Spleen (tissue), 11 donors: Measurements from ENCODE around the gene OBSCN. TPM values are rescaled to one million over a fixed set of nuclear protein-coding genes. Genes with fewer than 3 reads are reported as not detected.

Experiments
- DNase-seq: peaks from one replicate; pipeline ENCODE4 v3.0.0-alpha.2; 2020
- H3K27ac ChIP-seq, 8 donors: fragments of 200-600 bp; sonication (generic) in 7 of 8; 1 replicate in 4 of 8; 2 replicates in 4 of 8; pipeline versions ENCODE4 v1.5.0 to v1.8.0; 2016 to 2021; ENCODE audit warnings: inconsistent platforms in 4 of 8, mild to moderate bottlenecking in 4 of 8, moderate library complexity in 1 of 8
- H3K27me3 ChIP-seq, 7 donors: fragments of 200-600 bp; sonication (generic) in 6 of 7; replicated peaks in 1 of 7; 1 replicate in 4 of 7; 2 replicates in 3 of 7; pipeline versions ENCODE4 v1.5.0 to v1.8.0; 2016 to 2021; ENCODE audit warnings: inconsistent platforms in 3 of 7, mild to moderate bottlenecking in 1 of 7
- H3K36me3 ChIP-seq, 6 donors: fragments of 200-600 bp; sonication (generic) in 5 of 6; 1 replicate in 4 of 6; 2 replicates in 2 of 6; pipeline versions ENCODE4 v1.5.0 to v1.8.0; 2016 to 2021; ENCODE audit warnings: inconsistent platforms in 2 of 6
- H3K4me1 ChIP-seq, 6 donors: fragments of 200-600 bp; sonication (generic) in 5 of 6; 1 replicate in 3 of 6; 2 replicates in 3 of 6; pipeline versions ENCODE4 v1.5.0 to v1.8.0; 2016 to 2021; ENCODE audit warnings: inconsistent platforms in 3 of 6
- H3K4me3 ChIP-seq, 8 donors: fragments of 200-600 bp; sonication (generic) in 7 of 8; 1 replicate in 4 of 8; 2 replicates in 4 of 8; pipeline versions ENCODE4 v1.5.0 to v1.8.0; 2016 to 2021; ENCODE audit warnings: inconsistent platforms in 4 of 8, mild to moderate bottlenecking in 4 of 8, moderate library complexity in 2 of 8
- H3K9me3 ChIP-seq, 8 donors: fragments of 200-600 bp; sonication (generic) in 7 of 8; 1 replicate in 4 of 8; 2 replicates in 4 of 8; pipeline versions ENCODE4 v1.5.0 to v1.8.0; 2016 to 2021; ENCODE audit warnings: inconsistent platforms in 4 of 8
- CTCF ChIP-seq, 11 experiments: fragments of 200-600 bp in 7 of 11; fragments of 450-650 bp in 4 of 11; sonication (generic) in 4 of 11; IDR thresholded peaks in 8 of 11; conservative IDR thresholded peaks in 3 of 11; 1 replicate in 7 of 11; 2 replicates in 4 of 11; pipeline versions ENCODE4 v1.4.0 to v1.8.0; 2016 to 2021; ENCODE audit warnings: antibody characterized with exemption in 11 of 11, inconsistent platforms in 4 of 11, mild to moderate bottlenecking in 1 of 11
- POLR2A ChIP-seq, 3 donors: fragments of 450-650 bp; IDR thresholded peaks; one replicate each; pipeline ENCODE4 v1.5.1; 2017; ENCODE audit warnings: antibody characterized with exemption in 3 of 3, mild to moderate bottlenecking in 1 of 3
- POLR2AphosphoS5 ChIP-seq, 3 donors: sonication (generic); formaldehyde crosslinking; IDR thresholded peaks; one replicate each; pipeline ENCODE4 v1.5.1; 2017; ENCODE audit warnings: antibody characterized with exemption in 3 of 3
- WGBS, 5 donors: extraction: QIAGEN DNeasy Blood & Tissue Kit in 3 of 5; methylation state at CpG; one replicate each; pipeline versions ENCODE4 v1.1.5 to v1.1.7; 2013 to 2018; 5-methylcytosine and 5-hydroxymethylcytosine counted together
- intact Hi-C: fragments of 100-400 bp; cut with DNase I; formaldehyde crosslinking; loops from one replicate; pipeline ENCODE4 v1.15.0; 2023; ENCODE audit warnings: low total_unique reads
- polyA plus RNA-seq, 3 donors: library from polyadenylated mRNA; stranded (reverse); fragments of 200-250 nt; gene quantifications; one replicate each; pipeline ENCODE4 v1.2.1, GENCODE V29; 2013
- total RNA-seq, 7 donors: library from RNA; depleted of rRNA in 3 of 7; stranded (reverse); fragments of >200 nt in 3 of 7; fragmentation: NEBNext Ultra II Directional in 4 of 7; extraction: Animal tissue kit (Norgen Biotek cat#: 25700) in 4 of 7; gene quantifications; one replicate each; pipeline versions ENCODE4 v1.1.0 to v1.2.1, GENCODE V29; 2016 to 2021
- donor health status: healthy with polysubstance abuse.
- donor health status: DM: no; HTN: no; CAD: no; lungs with moderate emphysema.
- donor health status: DM: no; HTN: no; CAD: no.
- donor health status: Bipolar disorder and iron deficiency.
- donor health status: healthy.
- donor health status: DM: no; HTN: no; CAD: no.
- donor health status: DM: yes; HTN: yes; CAD: no.

The OBSCN gene
- total and polyA plus RNA-seq, 10 donors, result 12.6 to 71.7 (median 41.9) TPM

- peaks cover 0 to 29% (median 8%) of the 10 kb centered on the region in 6 donors for H3K4me1 ChIP-seq
- DNase-seq, result peak; percentile 74
- 82 to 91% (median 90%) methylated on average over 29 to 38 of the region's 38 CpGs for WGBS, 5 donors
- H3K9me3 ChIP-seq, result no peaks in the 10 kb centered on the region
- intact Hi-C loops, result no loop called here
- TF ChIP-seq POLR2AphosphoS5 (IDR thresholded peaks at IDR 0.05), result peak; percentile 50 to 73 (median 57)
- TF ChIP-seq CTCF (IDR thresholded peaks at IDR 0.05 in 8 of 11, conservative IDR thresholded peaks at IDR 0.05 in 3 of 11), result no peak
- H3K4me3 ChIP-seq, result no peak overlapping the region
- H3K27ac ChIP-seq, result peak overlapping the region in 2 of 8 donors; percentile 20 to 33
- H3K36me3 ChIP-seq, result peaks cover 0 to 85% (median 64%) of the 10 kb centered on the region in 6 donors
- no peaks in the 10 kb centered on the region for H3K27me3 ChIP-seq
Measured at GRCh38 chr1:228394571-228395394, 186.9 kb downstream of the OBSCN start.

GRCh38 chr1:228396770-228397662 lies 189.2 kb downstream of the OBSCN start:
- TF ChIP-seq POLR2AphosphoS5 (IDR thresholded peaks at IDR 0.05) (peak in 1 of 3 donors; percentile 24), CTCF (IDR thresholded peaks at IDR 0.05 in 8 of 11, conservative IDR thresholded peaks at IDR 0.05 in 3 of 11) (no peak)
- H3K27ac ChIP-seq, result no peak overlapping the region
- no peaks in the 10 kb centered on the region for H3K9me3 ChIP-seq
- DNase-seq, result peak; percentile 70
- intact Hi-C loops, result no loop called here
- no peak overlapping the region for H3K4me3 ChIP-seq
- 89 to 95% (median 94%) methylated on average over 13 to 21 of the region's 21 CpGs for WGBS, 5 donors
- no peaks in the 10 kb centered on the region for H3K27me3 ChIP-seq
- H3K36me3 ChIP-seq, result peaks cover 0 to 100% (median 84%) of the 10 kb centered on the region in 6 donors
- peaks cover 0 to 47% (median 18%) of the 10 kb centered on the region in 6 donors for H3K4me1 ChIP-seq

GRCh38 chr1:228397966-228398365 lies 190.1 kb downstream of the OBSCN start:
- Histone ChIP-seq H3K9me3 (no peaks in the 10 kb centered on the region), H3K27me3 (no peaks in the 10 kb centered on the region), H3K4me1 (peaks cover 0 to 57% (median 21%) of the 10 kb centered on the region in 6 donors), H3K4me3 (no peak overlapping the region), H3K36me3 (peaks cover 0 to 100% (median 82%) of the 10 kb centered on the region in 6 donors), H3K27ac (no peak overlapping the region)
- no peak for TF ChIP-seq POLR2A (IDR thresholded peaks at IDR 0.05)
- no peak for TF ChIP-seq CTCF (IDR thresholded peaks at IDR 0.05 in 8 of 11, conservative IDR thresholded peaks at IDR 0.05 in 3 of 11)
- TF ChIP-seq POLR2AphosphoS5 (IDR thresholded peaks at IDR 0.05), result no peak
- peak; percentile 34 for DNase-seq
- 88 to 97% (median 94%) methylated on average over 3 to 6 of the region's 6 CpGs for WGBS, 5 donors
- intact Hi-C loops, result no loop called here
